ENCODE results near the gene SEZ6L.

DNA sequence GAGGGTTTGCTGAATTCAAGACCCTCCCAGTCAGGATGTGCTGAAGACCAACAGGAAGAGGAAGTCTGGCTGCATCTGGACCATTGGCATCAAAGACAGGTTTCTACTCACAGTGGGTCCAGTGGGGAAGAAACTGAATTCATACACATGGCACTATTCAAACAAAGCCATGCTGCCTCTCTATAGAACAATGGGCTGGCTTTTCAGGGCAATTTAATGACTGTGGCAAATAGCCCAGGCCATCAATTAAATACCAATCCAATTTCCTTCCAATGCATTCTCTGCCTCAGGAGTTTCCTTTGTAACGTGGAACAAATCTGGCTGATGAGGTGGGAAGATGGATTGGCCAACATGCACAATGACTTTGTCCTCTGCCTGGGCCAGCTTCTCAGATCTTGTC, 98.6 kb downstream of the SEZ6L start:
- TF ChIP-seq TAF1 (IDR thresholded peaks at IDR 0.05; ENCODE audit: low read depth) (no peak), CREB1 (IDR thresholded peaks at IDR 0.05; ENCODE audit: low read depth) (no peak), YY1 (IDR thresholded peaks at IDR 0.05; ENCODE audit: low read depth) (no peak), RAD21 (IDR thresholded peaks at IDR 0.05; ENCODE audit: low read depth) (no peak)
- TF ChIP-seq, protein P1, sequence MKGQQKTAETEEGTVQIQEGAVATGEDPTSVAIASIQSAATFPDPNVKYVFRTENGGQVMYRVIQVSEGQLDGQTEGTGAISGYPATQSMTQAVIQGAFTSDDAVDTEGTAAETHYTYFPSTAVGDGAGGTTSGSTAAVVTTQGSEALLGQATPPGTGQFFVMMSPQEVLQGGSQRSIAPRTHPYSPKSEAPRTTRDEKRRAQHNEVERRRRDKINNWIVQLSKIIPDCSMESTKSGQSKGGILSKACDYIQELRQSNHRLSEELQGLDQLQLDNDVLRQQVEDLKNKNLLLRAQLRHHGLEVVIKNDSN (IDR thresholded peaks at IDR 0.05) = no peak
